OCI-LY7 (cell line): Measurements from ENCODE around the gene BFSP2. TPM values are rescaled to one million over a fixed set of nuclear protein-coding genes. Genes with fewer than 3 reads are reported as not detected.

Source experiments
- BruUV-seq: library from RNA; stranded (reverse); fragments of 400-500 nt; replicated peaks from 2 replicates; lab custom pipeline; 2021; lab: Mats Ljungman, UMichigan
- CTCF ChIA-PET: fragments of 300-600 bp; sonication (Branson Sonifier 250); formaldehyde crosslinking; loops from one replicate; lab custom pipeline; 2022; ENCODE audit warnings: antibody characterized with exemption; ENCODE audit not compliant: unreplicated experiment; lab: Charles Lee
- POLR2A ChIA-PET: fragments of 300-600 bp; sonication (Branson Sonifier 250); formaldehyde crosslinking; loops from one replicate; lab custom pipeline; 2022; ENCODE audit warnings: antibody characterized with exemption; lab: Charles Lee
- DNase-seq: peaks from one replicate; pipeline ENCODE4 v3.0.0-alpha.2; 2015; ENCODE audit warnings: low spot score
- H2AFZ ChIP-seq: fragments of 200-600 bp; sonication (generic), shearing (Covaris generic); 2 replicates; pipeline ENCODE4 v1.6.1; 2014; ENCODE audit warnings: mild to moderate bottlenecking, antibody characterized with exemption, low read length, moderate library complexity
- H3K27ac ChIP-seq: fragments of 200-600 bp; sonication (generic); 2 replicates; pipeline ENCODE4 v1.5.1; 2014; ENCODE audit warnings: mixed run types, low read depth, mild to moderate bottlenecking, moderate library complexity, low read length, inconsistent platforms; ENCODE audit not compliant: poor library complexity, severe bottlenecking
- H3K36me3 ChIP-seq: fragments of 200-600 bp; sonication (generic); 2 replicates; pipeline ENCODE4 v1.6.1; 2014; ENCODE audit warnings: mild to moderate bottlenecking, antibody characterized with exemption, low read length, moderate library complexity, mixed read lengths; ENCODE audit not compliant: insufficient read depth
- H3K4me1 ChIP-seq: fragments of 200-600 bp; sonication (generic); 2 replicates; pipeline ENCODE4 v1.5.1; 2014; ENCODE audit warnings: mild to moderate bottlenecking, low read length; ENCODE audit not compliant: insufficient read depth, poor library complexity, severe bottlenecking
- H3K4me2 ChIP-seq: fragments of 200-600 bp; sonication (generic); 2 replicates; pipeline ENCODE4 v1.6.1; 2014; ENCODE audit warnings: mild to moderate bottlenecking, low read length
- H3K4me3 ChIP-seq: fragments of 200-600 bp; sonication (generic); 2 replicates; pipeline ENCODE4 v1.5.1; 2014; ENCODE audit warnings: mild to moderate bottlenecking, low read depth, low read length; ENCODE audit not compliant: poor library complexity, severe bottlenecking
- H3K79me2 ChIP-seq: fragments of 200-600 bp; sonication (generic); 2 replicates; pipeline ENCODE4 v1.6.1; 2016; ENCODE audit warnings: low read depth, mild to moderate bottlenecking, low read length, moderate library complexity, mixed read lengths; ENCODE audit not compliant: insufficient read depth
- H3K9me2 ChIP-seq: fragments of 200-600 bp; sonication (generic); 2 replicates; pipeline ENCODE4 v1.6.1; 2016; ENCODE audit warnings: mild to moderate bottlenecking, low read length, mixed read lengths; ENCODE audit not compliant: insufficient read depth
- H3K9me3 ChIP-seq: fragments of 200-600 bp; sonication (generic); 2 replicates; pipeline ENCODE4 v1.6.1; 2014; ENCODE audit warnings: mild to moderate bottlenecking, mixed run types, low read length, mixed read lengths
- H4K20me1 ChIP-seq: fragments of 200-600 bp; sonication (generic); 2 replicates; pipeline ENCODE4 v1.6.1; 2014; ENCODE audit warnings: mild to moderate bottlenecking, antibody characterized with exemption, low read length, moderate library complexity, mixed read lengths; ENCODE audit not compliant: insufficient read depth
- EZH2phosphoT487 ChIP-seq: fragments of 200-600 bp; sonication (generic); IDR thresholded peaks from 2 replicates; pipeline ENCODE4 v1.6.1; 2018; ENCODE audit warnings: low read depth, borderline replicate concordance, mild to moderate bottlenecking, mixed run types, antibody characterized with exemption, low read length, moderate library complexity, mixed read lengths
- intact Hi-C: fragments of 100-400 bp; cut with micrococcal nuclease; formaldehyde crosslinking; loops from one replicate; pipeline ENCODE4 v1.10.0; 2022; ENCODE audit not compliant: unreplicated experiment
- total RNA-seq, 2 experiments: library from RNA; depleted of rRNA in 1 of 2; stranded (reverse); fragments of >200 nt in 1 of 2; shearing (Covaris generic) in 1 of 2; gene quantifications; 2 replicates each; pipeline ENCODE4 v1.2.3, GENCODE V29; 2014 to 2022
- TF ChIP-seq, protein P1 (sequence below): fragments of 200-600 bp; sonication (generic); conservative IDR thresholded peaks from 2 replicates; pipeline ENCODE4 v1.5.1; 2014; ENCODE audit warnings: mild to moderate bottlenecking, antibody characterized with exemption, low read length, moderate library complexity, mixed read lengths

BFSP2 gene
- total RNA-seq, 2 experiments from 2014 or later = 11.7 to 25.1 TPM

DNA sequence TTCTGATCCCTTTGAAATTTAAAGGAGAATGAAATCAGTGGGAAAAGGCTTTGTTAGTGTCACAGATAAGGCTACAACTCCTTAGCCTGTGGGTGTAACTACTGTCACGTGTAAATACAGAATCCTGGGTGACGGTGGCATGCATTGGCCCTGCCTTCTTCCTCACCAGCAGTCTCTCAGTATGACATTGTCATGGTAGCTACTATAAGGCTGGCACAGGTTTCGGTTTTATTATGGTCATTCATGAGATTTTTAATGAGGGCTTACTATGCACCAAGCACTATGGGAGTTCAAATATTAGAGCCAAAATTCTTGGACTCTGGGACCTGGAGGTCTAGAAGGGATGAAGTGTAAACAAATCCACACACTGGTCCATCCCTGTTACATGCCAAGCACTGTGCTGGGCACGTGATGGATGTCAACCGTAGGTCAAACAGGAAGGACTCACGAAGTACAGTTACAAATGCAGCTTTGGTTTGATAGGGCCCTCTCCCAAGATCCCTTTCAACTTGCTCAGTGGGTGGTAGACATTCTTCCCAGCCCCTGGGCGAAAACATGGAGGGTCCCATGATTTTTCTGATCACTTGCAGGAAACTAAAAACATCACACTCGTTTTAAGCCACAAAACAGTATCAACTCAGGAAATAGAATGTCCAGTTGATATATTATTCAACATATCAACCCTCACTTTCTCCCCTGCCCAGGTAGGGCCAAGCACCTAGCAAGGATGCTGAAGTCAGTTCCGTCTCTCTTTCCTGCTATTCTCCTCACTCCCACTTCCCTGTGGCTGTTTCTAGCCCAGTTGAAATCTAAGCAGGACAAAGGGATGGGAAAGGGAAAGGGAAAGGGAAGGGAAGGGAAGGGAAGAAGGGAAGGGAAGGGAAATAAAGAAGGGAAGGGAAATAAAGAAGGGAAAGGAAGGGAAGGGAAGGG, 25.3 kb downstream of the BFSP2 start:
- Histone ChIP-seq H2AFZ (no peak overlapping the region), H3K4me1 (peaks cover 4% of the 10 kb centered on the region), H3K4me2 (no peak overlapping the region), H3K4me3 (no peak overlapping the region), H3K27ac (no peak overlapping the region), H3K9me3 (no peaks in the 10 kb centered on the region), H3K79me2 (no peaks in the 10 kb centered on the region), H3K36me3 (no peaks in the 10 kb centered on the region), H4K20me1 (no peaks in the 10 kb centered on the region), H3K9me2 (no peaks in the 10 kb centered on the region)
- intact Hi-C loops = loop anchor here (5.0 kb wide), 2 partner anchors 38 to 698 kb away; no protein-coding TSS in a partner anchor
- TF ChIP-seq, protein P1, sequence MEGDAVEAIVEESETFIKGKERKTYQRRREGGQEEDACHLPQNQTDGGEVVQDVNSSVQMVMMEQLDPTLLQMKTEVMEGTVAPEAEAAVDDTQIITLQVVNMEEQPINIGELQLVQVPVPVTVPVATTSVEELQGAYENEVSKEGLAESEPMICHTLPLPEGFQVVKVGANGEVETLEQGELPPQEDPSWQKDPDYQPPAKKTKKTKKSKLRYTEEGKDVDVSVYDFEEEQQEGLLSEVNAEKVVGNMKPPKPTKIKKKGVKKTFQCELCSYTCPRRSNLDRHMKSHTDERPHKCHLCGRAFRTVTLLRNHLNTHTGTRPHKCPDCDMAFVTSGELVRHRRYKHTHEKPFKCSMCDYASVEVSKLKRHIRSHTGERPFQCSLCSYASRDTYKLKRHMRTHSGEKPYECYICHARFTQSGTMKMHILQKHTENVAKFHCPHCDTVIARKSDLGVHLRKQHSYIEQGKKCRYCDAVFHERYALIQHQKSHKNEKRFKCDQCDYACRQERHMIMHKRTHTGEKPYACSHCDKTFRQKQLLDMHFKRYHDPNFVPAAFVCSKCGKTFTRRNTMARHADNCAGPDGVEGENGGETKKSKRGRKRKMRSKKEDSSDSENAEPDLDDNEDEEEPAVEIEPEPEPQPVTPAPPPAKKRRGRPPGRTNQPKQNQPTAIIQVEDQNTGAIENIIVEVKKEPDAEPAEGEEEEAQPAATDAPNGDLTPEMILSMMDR = no peak
- TF ChIP-seq EZH2phosphoT487 = no peak
- no peak for DNase-seq
- no TSS peak for BruUV-seq
- ChIA-PET POLR2A (no interaction called here), CTCF (no interaction called here)

DNA sequence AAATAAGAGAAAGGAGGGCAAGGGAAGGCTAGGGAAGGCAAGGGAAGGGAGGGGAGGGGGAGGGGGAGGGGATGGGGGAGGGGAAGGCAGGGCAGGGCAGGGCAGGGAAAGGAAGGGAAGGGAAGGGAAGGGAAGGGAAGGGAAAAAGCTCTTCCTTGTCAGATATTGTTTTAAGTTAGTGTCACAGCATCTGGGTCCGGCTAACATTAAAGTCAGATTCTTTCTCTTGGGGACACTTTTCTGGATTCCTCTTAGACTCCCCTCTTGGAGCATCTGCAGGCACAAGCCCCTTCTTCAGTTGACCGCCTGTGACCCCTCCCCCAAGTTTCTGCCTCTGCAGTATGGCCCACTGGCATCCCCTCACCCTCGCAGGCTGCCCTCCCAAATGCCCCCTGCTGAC, 26.0 kb downstream of the BFSP2 start:
- H3K9me2 ChIP-seq = no peaks in the 10 kb centered on the region
- no TSS peak for BruUV-seq
- H3K79me2 ChIP-seq = no peaks in the 10 kb centered on the region
- H3K36me3 ChIP-seq = no peaks in the 10 kb centered on the region
- ChIA-PET POLR2A (interaction anchor here (0.6 to 0.9 kb wide), 2 partner anchors 87 to 107 kb away, joined by 3 read pairs; no protein-coding TSS in a partner anchor), CTCF (no interaction called here)
- no peaks in the 10 kb centered on the region for H3K9me3 ChIP-seq
- H4K20me1 ChIP-seq = no peaks in the 10 kb centered on the region
- no peak overlapping the region for H3K4me3 ChIP-seq
- no peak overlapping the region for H3K4me2 ChIP-seq
- TF ChIP-seq, protein P1 = no peak
- TF ChIP-seq EZH2phosphoT487 = no peak
- H3K27ac ChIP-seq = no peak overlapping the region
- peaks cover 4% of the 10 kb centered on the region for H3K4me1 ChIP-seq
- intact Hi-C loops = no loop called here
- no peak overlapping the region for H2AFZ ChIP-seq
- no peak for DNase-seq

DNA sequence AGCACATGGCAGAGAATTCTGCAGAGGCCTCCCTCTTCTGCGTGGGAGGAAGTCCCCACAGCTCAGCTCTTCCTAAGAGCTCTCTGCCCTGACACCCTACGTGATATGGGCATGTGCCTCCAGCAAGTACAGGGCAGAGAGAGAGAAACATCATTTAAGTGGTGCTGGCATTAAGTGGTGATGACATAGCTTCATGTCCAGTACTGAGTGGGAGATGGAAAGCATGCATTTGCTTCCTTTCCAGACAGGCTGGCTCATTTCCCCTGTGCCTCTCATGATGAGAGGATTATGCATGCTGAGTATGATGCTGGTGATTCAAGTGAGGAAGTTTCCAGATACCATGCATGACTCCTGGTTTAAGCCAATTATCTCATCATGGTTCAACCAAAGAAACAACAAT, 26.9 kb downstream of the BFSP2 start:
- Histone ChIP-seq H3K4me1 (peaks cover 4% of the 10 kb centered on the region), H3K9me2 (no peaks in the 10 kb centered on the region), H3K79me2 (no peaks in the 10 kb centered on the region), H3K27ac (no peak overlapping the region), H3K4me2 (no peak overlapping the region), H2AFZ (no peak overlapping the region), H3K9me3 (no peaks in the 10 kb centered on the region), H3K36me3 (no peaks in the 10 kb centered on the region), H3K4me3 (no peak overlapping the region), H4K20me1 (no peaks in the 10 kb centered on the region)
- TF ChIP-seq, protein P1 = no peak
- TF ChIP-seq EZH2phosphoT487 = no peak
- BruUV-seq = no TSS peak
- CTCF ChIA-PET = no interaction called here
- POLR2A ChIA-PET = interaction anchor here (0.6 to 0.9 kb wide), 2 partner anchors 88 to 108 kb away, joined by 3 read pairs; no protein-coding TSS in a partner anchor
- DNase-seq = no peak
- intact Hi-C loops = no loop called here
